KMS-11 (cell line): ENCODE data around the gene MAN1B1.

Source experiments
- H2AFZ ChIP-seq: fragments of 200-600 bp; sonication (generic); 2 replicates; pipeline ENCODE4 v1.6.1; 2016; ENCODE audit warnings: antibody characterized with exemption, mixed run types, low read depth
- H3K27ac ChIP-seq: fragments of 200-600 bp; sonication (generic); 2 replicates; pipeline ENCODE4 v1.6.1; 2016; ENCODE audit warnings: mild to moderate bottlenecking, mixed run types
- H3K27me3 ChIP-seq: fragments of 200-600 bp; sonication (generic); 2 replicates; pipeline ENCODE4 v1.6.1; 2017; ENCODE audit warnings: mild to moderate bottlenecking, low read depth, mixed run types, moderate library complexity; ENCODE audit not compliant: insufficient read depth
- H3K36me3 ChIP-seq: fragments of 200-600 bp; sonication (generic); 2 replicates; pipeline ENCODE4 v1.6.1; 2017; ENCODE audit warnings: mild to moderate bottlenecking, mixed run types; ENCODE audit not compliant: insufficient read depth
- H3K4me1 ChIP-seq: fragments of 200-600 bp; sonication (generic); 2 replicates; pipeline ENCODE4 v1.6.1; 2016; ENCODE audit warnings: mild to moderate bottlenecking, low read depth, mixed run types; ENCODE audit not compliant: poor library complexity, severe bottlenecking
- H3K4me2 ChIP-seq: fragments of 200-600 bp; sonication (generic); 2 replicates; pipeline ENCODE4 v1.7.0; 2016; ENCODE audit warnings: mild to moderate bottlenecking, mixed run types
- H3K4me3 ChIP-seq: fragments of 200-600 bp; sonication (generic); IDR thresholded peaks from 2 replicates; pipeline ENCODE4 v1.6.1; 2017; ENCODE audit warnings: low read depth, low read length, mixed read lengths; ENCODE audit not compliant: insufficient read depth
- H3K79me2 ChIP-seq: fragments of 200-600 bp; sonication (generic); 2 replicates; pipeline ENCODE4 v1.6.1; 2016; ENCODE audit warnings: low read depth, mixed run types; ENCODE audit not compliant: insufficient read depth
- H3K9ac ChIP-seq: fragments of 200-600 bp; sonication (generic); 2 replicates; pipeline ENCODE4 v1.6.1; 2016; ENCODE audit warnings: mild to moderate bottlenecking, mixed run types
- H4K20me1 ChIP-seq: fragments of 200-600 bp; sonication (generic); 2 replicates; pipeline ENCODE4 v1.6.1; 2016; ENCODE audit warnings: mild to moderate bottlenecking, mixed run types; ENCODE audit not compliant: insufficient read depth
- TF ChIP-seq, protein P1 (sequence below): fragments of 200-600 bp; sonication (generic); conservative IDR thresholded peaks from 2 replicates; pipeline ENCODE4 v1.6.1; 2017; ENCODE audit warnings: low read depth, mild to moderate bottlenecking, antibody characterized with exemption, low read length, moderate library complexity, mixed read lengths

The MAN1B1 gene

DNA sequence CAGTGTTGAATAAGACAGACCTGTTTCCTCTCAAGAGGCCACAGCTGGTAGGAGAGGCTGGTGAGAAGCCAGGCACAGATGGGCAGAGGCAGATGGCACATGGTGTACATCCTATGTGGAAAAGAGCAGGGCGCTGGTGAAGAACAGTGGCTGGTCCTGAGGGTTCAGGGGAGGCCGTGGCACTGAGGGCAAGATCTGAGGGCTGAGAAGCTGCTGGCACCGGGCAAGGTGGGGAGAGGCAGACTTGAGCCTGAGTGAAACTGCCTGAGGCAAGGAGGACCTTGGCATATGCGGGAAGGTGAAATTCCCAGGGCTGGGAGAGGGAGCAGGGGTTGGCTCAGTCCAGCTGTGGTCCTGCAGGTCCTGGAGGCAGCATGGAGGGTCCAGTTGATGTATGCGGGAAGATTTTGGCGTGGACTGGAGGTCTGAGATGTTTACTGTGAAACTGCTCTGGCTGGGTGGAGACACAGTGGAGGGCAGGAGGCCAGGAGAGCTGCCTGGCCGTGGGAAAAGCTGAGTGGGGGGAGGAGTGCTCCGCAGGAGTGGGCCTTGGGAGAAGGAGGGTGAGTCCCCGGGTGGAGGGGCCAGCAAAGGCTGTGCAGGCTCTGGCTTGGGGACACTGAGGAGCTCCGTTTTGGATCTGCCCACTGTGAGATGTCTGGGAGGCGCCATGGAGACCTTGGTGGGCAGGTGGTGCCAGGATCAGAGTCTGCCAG lies 2.6 kb downstream of the MAN1B1 start:
- H3K4me2 ChIP-seq: no peak overlapping the region
- no peak overlapping the region for H3K27ac ChIP-seq
- H3K4me3 ChIP-seq: no peak overlapping the region
- no peak overlapping the region for H3K9ac ChIP-seq
- H3K36me3 ChIP-seq: no peaks in the 10 kb centered on the region
- no peaks in the 10 kb centered on the region for H4K20me1 ChIP-seq
- H3K79me2 ChIP-seq: no peaks in the 10 kb centered on the region
- TF ChIP-seq, protein P1, sequence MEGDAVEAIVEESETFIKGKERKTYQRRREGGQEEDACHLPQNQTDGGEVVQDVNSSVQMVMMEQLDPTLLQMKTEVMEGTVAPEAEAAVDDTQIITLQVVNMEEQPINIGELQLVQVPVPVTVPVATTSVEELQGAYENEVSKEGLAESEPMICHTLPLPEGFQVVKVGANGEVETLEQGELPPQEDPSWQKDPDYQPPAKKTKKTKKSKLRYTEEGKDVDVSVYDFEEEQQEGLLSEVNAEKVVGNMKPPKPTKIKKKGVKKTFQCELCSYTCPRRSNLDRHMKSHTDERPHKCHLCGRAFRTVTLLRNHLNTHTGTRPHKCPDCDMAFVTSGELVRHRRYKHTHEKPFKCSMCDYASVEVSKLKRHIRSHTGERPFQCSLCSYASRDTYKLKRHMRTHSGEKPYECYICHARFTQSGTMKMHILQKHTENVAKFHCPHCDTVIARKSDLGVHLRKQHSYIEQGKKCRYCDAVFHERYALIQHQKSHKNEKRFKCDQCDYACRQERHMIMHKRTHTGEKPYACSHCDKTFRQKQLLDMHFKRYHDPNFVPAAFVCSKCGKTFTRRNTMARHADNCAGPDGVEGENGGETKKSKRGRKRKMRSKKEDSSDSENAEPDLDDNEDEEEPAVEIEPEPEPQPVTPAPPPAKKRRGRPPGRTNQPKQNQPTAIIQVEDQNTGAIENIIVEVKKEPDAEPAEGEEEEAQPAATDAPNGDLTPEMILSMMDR: no peak
- peaks cover 17% of the 10 kb centered on the region for H3K4me1 ChIP-seq
- no peak overlapping the region for H2AFZ ChIP-seq
- no peaks in the 10 kb centered on the region for H3K27me3 ChIP-seq

DNA sequence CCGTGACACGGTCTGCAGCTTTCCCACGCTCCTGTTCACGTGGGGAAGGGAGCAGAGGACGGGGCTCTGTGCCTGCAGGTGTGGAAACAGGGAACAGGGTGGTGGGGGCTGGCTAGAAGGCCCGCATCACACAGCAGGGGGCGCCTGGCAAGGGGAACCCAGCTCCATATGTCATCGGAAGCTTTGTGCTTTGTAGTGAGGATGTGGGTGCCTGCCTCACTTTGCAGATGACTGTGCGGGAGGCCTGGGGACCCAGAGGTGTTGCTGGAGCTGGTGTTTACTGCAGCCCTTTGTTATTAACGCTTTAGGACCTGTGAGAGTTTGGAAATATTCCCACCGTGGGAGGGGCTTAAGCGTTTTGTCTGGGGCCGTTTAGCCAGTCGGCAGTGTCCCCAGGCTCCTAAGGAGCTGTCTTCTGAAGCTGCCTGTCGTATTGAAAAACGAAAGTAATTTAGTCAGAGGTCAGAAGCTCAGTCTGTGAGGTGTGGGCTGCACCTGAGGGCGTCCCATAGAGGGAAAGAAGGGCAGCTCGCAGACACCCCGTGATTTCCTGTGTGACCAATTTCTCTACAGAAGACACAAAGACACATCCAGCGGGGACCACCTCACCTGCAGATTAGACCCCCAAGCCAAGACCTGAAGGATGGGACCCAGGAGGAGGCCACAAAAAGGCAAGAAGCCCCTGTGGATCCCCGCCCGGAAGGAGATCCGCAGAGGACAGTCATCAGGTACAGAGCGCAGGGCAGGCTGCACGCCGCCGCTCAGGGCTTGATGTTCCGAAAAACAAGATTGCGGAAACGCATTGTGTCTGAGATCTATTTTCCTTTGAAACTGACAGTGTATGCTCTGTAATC lies 9.1 kb downstream of the MAN1B1 start:
- H3K4me2 ChIP-seq: peak overlapping the region; percentile 71
- peak overlapping the region; percentile 41; the same call in 1 of the 2 replicates for H3K9ac ChIP-seq

DNA sequence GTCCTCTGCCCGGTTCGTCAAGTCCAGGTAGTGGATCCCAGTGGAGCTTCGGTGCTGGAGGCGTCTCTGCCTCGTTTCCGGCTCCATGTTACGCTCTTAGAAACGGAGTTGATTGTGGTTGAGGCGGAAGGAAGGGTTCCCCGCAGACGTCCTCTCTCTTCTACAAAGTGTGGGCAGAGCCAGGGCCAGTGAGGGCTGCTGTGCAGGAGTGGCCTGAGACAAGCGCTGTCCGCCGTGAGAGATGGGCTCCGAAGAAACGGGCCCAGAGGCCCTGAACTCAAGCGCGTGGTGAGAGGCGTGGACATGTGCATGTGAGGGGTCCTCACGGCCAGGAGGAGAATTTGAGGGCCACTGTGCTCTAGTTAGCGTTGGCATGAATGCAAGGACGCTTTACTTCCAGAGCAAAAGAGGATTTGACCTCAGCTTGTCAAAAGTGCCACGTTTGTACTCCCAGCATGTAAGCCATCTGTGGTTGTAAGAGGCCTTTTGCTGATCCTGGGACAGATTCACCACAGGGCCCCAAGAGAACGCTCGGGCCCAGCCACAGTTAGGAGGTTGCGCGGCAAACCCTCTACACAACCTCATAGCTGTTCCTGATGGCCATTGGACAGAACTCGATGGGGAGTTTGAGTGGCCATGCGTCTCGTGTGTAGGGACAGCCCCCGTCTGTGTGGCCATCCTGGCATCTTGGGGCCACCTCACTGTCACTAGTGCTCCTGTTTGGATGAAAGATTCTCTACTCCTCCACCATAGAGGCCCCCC lies 10.2 kb downstream of the MAN1B1 start:
- H3K27me3 ChIP-seq: no peaks in the 10 kb centered on the region
- no peaks in the 10 kb centered on the region for H4K20me1 ChIP-seq
- no peak overlapping the region for H3K4me2 ChIP-seq
- no peak overlapping the region for H2AFZ ChIP-seq
- peaks cover 15% of the 10 kb centered on the region for H3K4me1 ChIP-seq
- H3K9ac ChIP-seq: no peak overlapping the region
- TF ChIP-seq, protein P1: no peak
- H3K27ac ChIP-seq: no peak overlapping the region
- H3K79me2 ChIP-seq: no peaks in the 10 kb centered on the region
- no peaks in the 10 kb centered on the region for H3K36me3 ChIP-seq
- H3K4me3 ChIP-seq: no peak overlapping the region

More for the DNA sequence above, 9.1 kb downstream of the MAN1B1 start:
- Histone ChIP-seq H3K4me1 (peaks cover 15% of the 10 kb centered on the region), H3K36me3 (no peaks in the 10 kb centered on the region), H3K27me3 (no peaks in the 10 kb centered on the region), H3K79me2 (no peaks in the 10 kb centered on the region), H3K27ac (peak overlapping the region; percentile 55; the same call in 1 of the 2 replicates), H2AFZ (peak overlapping the region; percentile 59), H4K20me1 (no peaks in the 10 kb centered on the region), H3K4me3 (no peak overlapping the region)
- TF ChIP-seq, protein P1: 0 out of 2 replicates have a peak, but pooled peaks have one; percentile 39

DNA sequence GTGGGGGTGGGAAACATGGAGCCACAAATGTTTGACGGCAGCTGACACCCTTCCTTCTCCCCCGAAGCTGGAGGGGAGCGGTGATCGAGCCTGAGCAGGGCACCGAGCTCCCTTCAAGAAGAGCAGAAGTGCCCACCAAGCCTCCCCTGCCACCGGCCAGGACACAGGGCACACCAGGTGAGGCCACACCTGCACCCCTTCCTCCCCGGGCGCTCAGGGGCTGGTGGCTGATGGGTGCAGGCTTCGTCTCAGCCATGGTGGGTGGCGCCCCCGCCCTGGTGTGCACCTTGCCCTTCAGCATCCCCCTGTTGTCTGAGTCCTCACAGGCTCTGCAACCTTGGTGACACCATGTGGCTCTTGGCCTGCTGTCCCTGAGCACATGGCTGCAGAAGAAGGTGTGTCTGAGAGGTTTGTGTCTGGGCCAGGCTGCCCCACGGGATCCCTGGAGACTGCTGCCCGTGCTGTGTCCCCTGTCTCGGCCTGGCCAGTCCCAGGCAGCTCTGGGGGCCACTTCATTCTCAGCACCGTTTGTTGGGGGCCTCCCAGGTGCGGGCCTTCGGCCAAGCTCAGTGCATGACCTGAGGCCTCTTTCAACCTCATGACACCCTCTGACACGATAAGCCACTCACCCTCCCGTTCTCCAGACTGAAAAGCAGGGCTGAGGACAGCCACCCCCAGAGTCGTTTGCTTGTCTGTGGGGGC lies 11.1 kb downstream of the MAN1B1 start:
- no peaks in the 10 kb centered on the region for H3K27me3 ChIP-seq
- TF ChIP-seq, protein P1: no peak
- no peaks in the 10 kb centered on the region for H3K36me3 ChIP-seq
- H2AFZ ChIP-seq: no peak overlapping the region
- H3K4me1 ChIP-seq: peaks cover 15% of the 10 kb centered on the region
- no peak overlapping the region for H3K9ac ChIP-seq
- H3K79me2 ChIP-seq: no peaks in the 10 kb centered on the region
- H3K27ac ChIP-seq: no peak overlapping the region
- no peaks in the 10 kb centered on the region for H4K20me1 ChIP-seq
- H3K4me3 ChIP-seq: no peak overlapping the region
- no peak overlapping the region for H3K4me2 ChIP-seq
